HCT116 (cell line): ENCODE results near the gene AGPAT3. TPM values are rescaled to one million over a fixed set of nuclear protein-coding genes. Genes with fewer than 3 reads are reported as not detected.

Experiments used
- ATAC-seq: fragments of 200-7000 bp; cut with Tn5 transposase; 2 replicates; pipeline ENCODE4 v1.9.1; 2020; ENCODE audit warnings: mild to moderate bottlenecking, moderate library complexity
- BruUV-seq: library from RNA; stranded (reverse); fragments of 400-500 nt; replicated peaks from 2 replicates; lab custom pipeline; 2021; lab: Mats Ljungman, UMichigan
- CTCF ChIA-PET: fragments of 300-600 bp; sonication (Branson Sonifier 250); formaldehyde crosslinking; loops from one replicate; lab custom pipeline; 2021; ENCODE audit warnings: antibody characterized with exemption; lab: Charles Lee
- POLR2A ChIA-PET: fragments of 300-600, 350-600 bp; sonication (Branson Sonifier 250); formaldehyde crosslinking; loops from one replicate; lab custom pipeline; 2021; ENCODE audit warnings: antibody characterized with exemption; lab: Charles Lee
- RAD21 ChIA-PET, 2 experiments: fragments of 300-600 bp; sonication (Branson Sonifier 250); formaldehyde crosslinking; loops; one replicate each; lab custom pipeline; 2023; ENCODE audit warnings: low total read pairs in 2 of 2; ENCODE audit not compliant: uncharacterized antibody in 2 of 2, unreplicated experiment in 2 of 2, low non-redundant PET in 1 of 2; lab: Charles Lee
- DNase-seq: peaks from one replicate; pipeline ENCODE4 v3.0.0-alpha.2; 2010; ENCODE audit warnings: low read depth, low spot score
- H2AFZ ChIP-seq: fragments of 200-600 bp; shearing (Covaris generic), sonication (generic); 2 replicates; pipeline ENCODE4 v1.6.1; 2017; ENCODE audit warnings: low read depth, mixed run types, mixed read lengths, antibody characterized with exemption, low read length; ENCODE audit not compliant: poor library complexity, severe bottlenecking
- H3K27ac ChIP-seq: 2 replicates; pipeline ENCODE4 v1.5.1; 2012; ENCODE audit warnings: low read depth, low read length
- H3K27me3 ChIP-seq: fragments of 200-600 bp; sonication (generic); 2 replicates; pipeline ENCODE4 v1.6.1; 2016; ENCODE audit warnings: mixed run types, low read length, mixed read lengths; ENCODE audit not compliant: insufficient read depth
- H3K36me3 ChIP-seq, 2 experiments: fragments of 200-500 bp in 1 of 2; fragments of 200-600 bp in 1 of 2; sonication (Bioruptor generic) in 1 of 2; sonication (generic) in 1 of 2; 2 replicates each; pipeline versions ENCODE4 v1.5.1 to v1.6.1; 2014 to 2016; ENCODE audit warnings: low read length in 2 of 2, inconsistent platforms in 1 of 2, mixed read lengths in 1 of 2, mixed run types in 1 of 2; ENCODE audit not compliant: insufficient read depth in 2 of 2, control insufficient read depth in 1 of 2
- H3K4me1 ChIP-seq, 2 experiments: fragments of 200-600 bp in 1 of 2; sonication (generic) in 1 of 2; 2 replicates each; pipeline versions ENCODE4 v1.5.1 to v1.6.1; 2012 to 2017; ENCODE audit warnings: low read length in 2 of 2, inconsistent platforms in 1 of 2, mild to moderate bottlenecking in 1 of 2, mixed read lengths in 1 of 2, mixed run types in 1 of 2, moderate library complexity in 1 of 2; ENCODE audit not compliant: insufficient read depth in 2 of 2, control insufficient read depth in 1 of 2
- H3K4me2 ChIP-seq: fragments of 200-600 bp; sonication (generic); 2 replicates; pipeline ENCODE4 v1.6.1; 2017; ENCODE audit warnings: mixed run types, low read length, mixed read lengths
- H3K4me3 ChIP-seq, 2 experiments: fragments of 200-600 bp in 1 of 2; sonication (generic) in 1 of 2; replicated peaks in 1 of 2; 2 replicates each; pipeline ENCODE4 v1.5.1; 2011 to 2016; ENCODE audit warnings: low read length in 2 of 2, control low read depth in 1 of 2, low read depth in 1 of 2, mild to moderate bottlenecking in 1 of 2, mixed read lengths in 1 of 2, mixed run types in 1 of 2
- H3K79me2 ChIP-seq: fragments of 200-600 bp; sonication (generic); 2 replicates; pipeline ENCODE4 v1.6.1; 2017; ENCODE audit warnings: mild to moderate bottlenecking, mixed run types, low read length, moderate library complexity, mixed read lengths; ENCODE audit not compliant: insufficient read depth
- H3K9ac ChIP-seq: fragments of 200-600 bp; sonication (generic); 2 replicates; pipeline ENCODE4 v1.6.1; 2016; ENCODE audit warnings: low read length, mixed read lengths
- H3K9me2 ChIP-seq: fragments of 200-600 bp; sonication (generic), shearing (Covaris generic); 2 replicates; pipeline ENCODE4 v1.6.1; 2017; ENCODE audit warnings: mixed run types, mild to moderate bottlenecking, moderate library complexity; ENCODE audit not compliant: insufficient read depth
- H3K9me3 ChIP-seq, 2 experiments: fragments of 200-500 bp in 1 of 2; fragments of 200-600 bp in 1 of 2; sonication (Bioruptor generic) in 1 of 2; sonication (generic) in 1 of 2; 2 replicates each; pipeline ENCODE4 v1.6.1; 2014 to 2017; ENCODE audit warnings: low read length in 2 of 2, mixed read lengths in 2 of 2, inconsistent platforms in 1 of 2, low read depth in 1 of 2, mild to moderate bottlenecking in 1 of 2, mixed run types in 1 of 2, moderate library complexity in 1 of 2; ENCODE audit not compliant: control insufficient read depth in 1 of 2, insufficient read depth in 1 of 2
- H4K20me1 ChIP-seq: fragments of 200-600 bp; sonication (generic), shearing (Covaris generic); 2 replicates; pipeline ENCODE4 v1.6.1; 2017; ENCODE audit warnings: mixed run types, mild to moderate bottlenecking, moderate library complexity; ENCODE audit not compliant: insufficient read depth
- CBX3 ChIP-seq: IDR thresholded peaks from 2 replicates; pipeline ENCODE4 v1.6.1; 2012; ENCODE audit warnings: low read depth
- CEBPB ChIP-seq: IDR thresholded peaks from 2 replicates; pipeline ENCODE4 v1.6.1; 2012; ENCODE audit warnings: low read depth
- EGR1 ChIP-seq: IDR thresholded peaks from 2 replicates; pipeline ENCODE4 v1.6.1; 2012; ENCODE audit warnings: low read depth
- ELF1 ChIP-seq: IDR thresholded peaks from 2 replicates; pipeline ENCODE4 v1.6.1; 2012; ENCODE audit warnings: low read depth, borderline replicate concordance
- EZH2 ChIP-seq: fragments of 200-600 bp; sonication (generic); IDR thresholded peaks from 2 replicates; pipeline ENCODE4 v1.6.1; 2017; ENCODE audit warnings: antibody characterized with exemption, mixed run types
- EZH2phosphoT487 ChIP-seq: fragments of 200-600 bp; IDR thresholded peaks from 2 replicates; pipeline ENCODE4 v1.6.1; 2018; ENCODE audit warnings: antibody characterized with exemption, borderline replicate concordance
- JUND ChIP-seq: IDR thresholded peaks from 2 replicates; pipeline ENCODE4 v1.6.1; 2012
- POLR2A ChIP-seq: IDR thresholded peaks from 2 replicates; pipeline ENCODE4 v1.7.0; 2011; ENCODE audit warnings: borderline replicate concordance; ENCODE audit not compliant: insufficient read depth, insufficient read length; ENCODE audit errors: extremely low read depth
- SIN3A ChIP-seq: IDR thresholded peaks from 2 replicates; pipeline ENCODE4 v1.6.1; 2012; ENCODE audit warnings: low read depth
- SRF ChIP-seq: IDR thresholded peaks from 2 replicates; pipeline ENCODE4 v1.6.1; 2012; ENCODE audit warnings: low read depth
- YY1 ChIP-seq: IDR thresholded peaks from 2 replicates; pipeline ENCODE4 v1.6.1; 2011; ENCODE audit warnings: low read length, low read depth, moderate library complexity, mild to moderate bottlenecking; ENCODE audit not compliant: insufficient replicate concordance; ENCODE audit errors: extremely low read depth
- ZFX ChIP-seq: fragments of 450-650 bp; IDR thresholded peaks from 2 replicates; pipeline ENCODE4 v1.6.1; 2017
- intact Hi-C: fragments of 100-400 bp; cut with micrococcal nuclease; formaldehyde crosslinking; loops from 2 replicates; pipeline ENCODE4 v1.10.0; 2022
- total RNA-seq: library from RNA; stranded (reverse); gene quantifications from one replicate; pipeline ENCODE4 v1.2.1, GENCODE V29; 2021; ENCODE audit not compliant: unreplicated experiment
- TF ChIP-seq, protein P1 (sequence below): IDR thresholded peaks from 2 replicates; pipeline ENCODE4 v1.6.1; 2011; ENCODE audit warnings: mild to moderate bottlenecking, low read length, moderate library complexity; ENCODE audit not compliant: insufficient replicate concordance; ENCODE audit errors: extremely low read depth
- TF ChIP-seq, protein P2 (sequence below), 3 experiments: fragments of 200-600 bp in 1 of 3; sonication (generic) in 1 of 3; IDR thresholded peaks in 2 of 3; conservative IDR thresholded peaks in 1 of 3; 2 replicates each; pipeline ENCODE4 v1.5.1; 2012 to 2017; ENCODE audit warnings: low read depth in 2 of 3, low read length in 2 of 3, antibody characterized with exemption in 1 of 3, borderline replicate concordance in 1 of 3, control low read depth in 1 of 3, mild to moderate bottlenecking in 1 of 3, mixed read lengths in 1 of 3, mixed run types in 1 of 3, moderate library complexity in 1 of 3; ENCODE audit not compliant: insufficient read depth in 1 of 3
- TF ChIP-seq, protein P3 (sequence below): IDR thresholded peaks from 2 replicates; pipeline ENCODE4 v1.6.1; 2012
- TF ChIP-seq, protein P4 (sequence below): IDR thresholded peaks from 2 replicates; pipeline ENCODE4 v1.6.1; 2012; ENCODE audit warnings: low read depth
- TF ChIP-seq, protein P5 (sequence below): IDR thresholded peaks from 2 replicates; pipeline ENCODE4 v1.6.1; 2012

The AGPAT3 gene
- total RNA-seq, 1 experiment from 2014 or later = 54.1 TPM

DNA sequence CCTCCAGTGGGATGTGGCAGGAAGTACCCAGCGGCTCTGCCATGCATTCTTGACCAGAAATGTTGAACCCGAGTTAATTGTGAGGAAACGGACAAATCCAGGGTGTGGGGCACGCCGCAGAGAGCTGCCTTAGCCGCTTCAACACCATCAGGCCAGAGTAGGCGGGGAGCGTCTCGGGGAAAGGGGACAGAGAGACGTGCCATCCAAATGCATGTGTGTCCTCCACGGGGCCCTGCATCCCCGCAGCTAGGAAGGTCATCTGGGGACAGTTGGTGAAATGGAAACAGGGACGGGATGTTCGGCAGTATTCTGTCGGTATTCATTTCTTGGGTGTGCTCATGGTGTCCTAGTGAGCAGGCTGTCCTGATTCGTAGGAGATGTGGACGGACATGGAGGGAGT is 88.0 kb downstream of the AGPAT3 start:
- TF ChIP-seq, protein P1, sequence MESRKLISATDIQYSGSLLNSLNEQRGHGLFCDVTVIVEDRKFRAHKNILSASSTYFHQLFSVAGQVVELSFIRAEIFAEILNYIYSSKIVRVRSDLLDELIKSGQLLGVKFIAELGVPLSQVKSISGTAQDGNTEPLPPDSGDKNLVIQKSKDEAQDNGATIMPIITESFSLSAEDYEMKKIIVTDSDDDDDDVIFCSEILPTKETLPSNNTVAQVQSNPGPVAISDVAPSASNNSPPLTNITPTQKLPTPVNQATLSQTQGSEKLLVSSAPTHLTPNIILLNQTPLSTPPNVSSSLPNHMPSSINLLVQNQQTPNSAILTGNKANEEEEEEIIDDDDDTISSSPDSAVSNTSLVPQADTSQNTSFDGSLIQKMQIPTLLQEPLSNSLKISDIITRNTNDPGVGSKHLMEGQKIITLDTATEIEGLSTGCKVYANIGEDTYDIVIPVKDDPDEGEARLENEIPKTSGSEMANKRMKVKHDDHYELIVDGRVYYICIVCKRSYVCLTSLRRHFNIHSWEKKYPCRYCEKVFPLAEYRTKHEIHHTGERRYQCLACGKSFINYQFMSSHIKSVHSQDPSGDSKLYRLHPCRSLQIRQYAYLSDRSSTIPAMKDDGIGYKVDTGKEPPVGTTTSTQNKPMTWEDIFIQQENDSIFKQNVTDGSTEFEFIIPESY = no peak
- no peak for TF ChIP-seq CEBPB
- no peak for TF ChIP-seq SRF
- no peak for TF ChIP-seq EZH2
- TF ChIP-seq ZFX = no peak
- no peak for TF ChIP-seq EZH2phosphoT487
- TF ChIP-seq, protein P2, sequence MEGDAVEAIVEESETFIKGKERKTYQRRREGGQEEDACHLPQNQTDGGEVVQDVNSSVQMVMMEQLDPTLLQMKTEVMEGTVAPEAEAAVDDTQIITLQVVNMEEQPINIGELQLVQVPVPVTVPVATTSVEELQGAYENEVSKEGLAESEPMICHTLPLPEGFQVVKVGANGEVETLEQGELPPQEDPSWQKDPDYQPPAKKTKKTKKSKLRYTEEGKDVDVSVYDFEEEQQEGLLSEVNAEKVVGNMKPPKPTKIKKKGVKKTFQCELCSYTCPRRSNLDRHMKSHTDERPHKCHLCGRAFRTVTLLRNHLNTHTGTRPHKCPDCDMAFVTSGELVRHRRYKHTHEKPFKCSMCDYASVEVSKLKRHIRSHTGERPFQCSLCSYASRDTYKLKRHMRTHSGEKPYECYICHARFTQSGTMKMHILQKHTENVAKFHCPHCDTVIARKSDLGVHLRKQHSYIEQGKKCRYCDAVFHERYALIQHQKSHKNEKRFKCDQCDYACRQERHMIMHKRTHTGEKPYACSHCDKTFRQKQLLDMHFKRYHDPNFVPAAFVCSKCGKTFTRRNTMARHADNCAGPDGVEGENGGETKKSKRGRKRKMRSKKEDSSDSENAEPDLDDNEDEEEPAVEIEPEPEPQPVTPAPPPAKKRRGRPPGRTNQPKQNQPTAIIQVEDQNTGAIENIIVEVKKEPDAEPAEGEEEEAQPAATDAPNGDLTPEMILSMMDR (IDR thresholded peaks at IDR 0.05 in 2 of 3, conservative IDR thresholded peaks at IDR 0.05 in 1 of 3; ENCODE audit: borderline replicate concordance in 1 of 3, insufficient read depth in 1 of 3, low read depth in 2 of 3, low read length in 2 of 3) = no peak
- no peak for TF ChIP-seq POLR2A
- TF ChIP-seq, protein P3, sequence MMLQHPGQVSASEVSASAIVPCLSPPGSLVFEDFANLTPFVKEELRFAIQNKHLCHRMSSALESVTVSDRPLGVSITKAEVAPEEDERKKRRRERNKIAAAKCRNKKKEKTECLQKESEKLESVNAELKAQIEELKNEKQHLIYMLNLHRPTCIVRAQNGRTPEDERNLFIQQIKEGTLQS = no peak
- TF ChIP-seq, protein P4, sequence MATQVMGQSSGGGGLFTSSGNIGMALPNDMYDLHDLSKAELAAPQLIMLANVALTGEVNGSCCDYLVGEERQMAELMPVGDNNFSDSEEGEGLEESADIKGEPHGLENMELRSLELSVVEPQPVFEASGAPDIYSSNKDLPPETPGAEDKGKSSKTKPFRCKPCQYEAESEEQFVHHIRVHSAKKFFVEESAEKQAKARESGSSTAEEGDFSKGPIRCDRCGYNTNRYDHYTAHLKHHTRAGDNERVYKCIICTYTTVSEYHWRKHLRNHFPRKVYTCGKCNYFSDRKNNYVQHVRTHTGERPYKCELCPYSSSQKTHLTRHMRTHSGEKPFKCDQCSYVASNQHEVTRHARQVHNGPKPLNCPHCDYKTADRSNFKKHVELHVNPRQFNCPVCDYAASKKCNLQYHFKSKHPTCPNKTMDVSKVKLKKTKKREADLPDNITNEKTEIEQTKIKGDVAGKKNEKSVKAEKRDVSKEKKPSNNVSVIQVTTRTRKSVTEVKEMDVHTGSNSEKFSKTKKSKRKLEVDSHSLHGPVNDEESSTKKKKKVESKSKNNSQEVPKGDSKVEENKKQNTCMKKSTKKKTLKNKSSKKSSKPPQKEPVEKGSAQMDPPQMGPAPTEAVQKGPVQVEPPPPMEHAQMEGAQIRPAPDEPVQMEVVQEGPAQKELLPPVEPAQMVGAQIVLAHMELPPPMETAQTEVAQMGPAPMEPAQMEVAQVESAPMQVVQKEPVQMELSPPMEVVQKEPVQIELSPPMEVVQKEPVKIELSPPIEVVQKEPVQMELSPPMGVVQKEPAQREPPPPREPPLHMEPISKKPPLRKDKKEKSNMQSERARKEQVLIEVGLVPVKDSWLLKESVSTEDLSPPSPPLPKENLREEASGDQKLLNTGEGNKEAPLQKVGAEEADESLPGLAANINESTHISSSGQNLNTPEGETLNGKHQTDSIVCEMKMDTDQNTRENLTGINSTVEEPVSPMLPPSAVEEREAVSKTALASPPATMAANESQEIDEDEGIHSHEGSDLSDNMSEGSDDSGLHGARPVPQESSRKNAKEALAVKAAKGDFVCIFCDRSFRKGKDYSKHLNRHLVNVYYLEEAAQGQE = no peak
- no peak for TF ChIP-seq JUND
- no peak for TF ChIP-seq CBX3
- TF ChIP-seq ELF1 = no peak
- TF ChIP-seq, protein P5, sequence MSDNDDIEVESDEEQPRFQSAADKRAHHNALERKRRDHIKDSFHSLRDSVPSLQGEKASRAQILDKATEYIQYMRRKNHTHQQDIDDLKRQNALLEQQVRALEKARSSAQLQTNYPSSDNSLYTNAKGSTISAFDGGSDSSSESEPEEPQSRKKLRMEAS = no peak
- no peak for TF ChIP-seq SIN3A
- no peak for TF ChIP-seq EGR1
- TF ChIP-seq YY1 = no peak
- Histone ChIP-seq H3K9me3 (no peaks in the 10 kb centered on the region), H3K9me2 (no peaks in the 10 kb centered on the region), H3K4me1 (peaks cover 3 to 14% of the 10 kb centered on the region in 2 experiments; a peak in 3 of 4 replicates), H2AFZ (no peak overlapping the region), H4K20me1 (no peaks in the 10 kb centered on the region), H3K9ac (no peak overlapping the region), H3K27ac (no peak overlapping the region), H3K79me2 (no peaks in the 10 kb centered on the region), H3K36me3 (no peaks in the 10 kb centered on the region), H3K4me2 (no peak overlapping the region), H3K27me3 (no peaks in the 10 kb centered on the region), H3K4me3 (no peak overlapping the region)
- CTCF ChIA-PET = interaction anchor here (1.2 kb wide), 1 partner anchor 14 kb away, joined by 4 read pairs; no protein-coding TSS in a partner anchor
- RAD21 ChIA-PET = no interaction called here
- DNase-seq (no peak), ATAC-seq (no peak)
- POLR2A ChIA-PET = no interaction called here
- no TSS peak for BruUV-seq
- intact Hi-C loops = no loop called here
